Measurements from ENCODE around the gene EFNB2.

The EFNB2 gene

GRCh38 chr13:106503730-106504453 lies 31.6 kb downstream of the EFNB2 start:
- no peaks in the 10 kb centered on the region; the same call in 1 of the 2 replicates for H3K79me2 ChIP-seq (ENCODE audit: control insufficient read depth, low read length)
- no peaks in the 10 kb centered on the region for H3K36me3 ChIP-seq (ENCODE audit: control insufficient read depth, low read length)
- H3K9me2 ChIP-seq (replicated peaks; ENCODE audit: control insufficient read depth, low read length), result no peaks in the 10 kb centered on the region
- H3K27me3 ChIP-seq (ENCODE audit: control insufficient read depth, low read length), result no peaks in the 10 kb centered on the region
- H3K27ac ChIP-seq (ENCODE audit: low read depth, low read length), result no peak overlapping the region
- H3K9me3 ChIP-seq (ENCODE audit: control insufficient read depth, insufficient read depth, low read length), result no peaks in the 10 kb centered on the region
- peaks cover 19% of the 10 kb centered on the region for H3F3A ChIP-seq (ENCODE audit: control insufficient read depth, insufficient read depth)
- H3K4me2 ChIP-seq (ENCODE audit: low read length), result no peak overlapping the region
- no peak overlapping the region for H3K4me3 ChIP-seq (ENCODE audit: low read length)
- no peak for TF ChIP-seq EZH2phosphoT487 (IDR thresholded peaks at IDR 0.05; ENCODE audit: borderline replicate concordance, low read length)
- TF ChIP-seq CTCF (IDR thresholded peaks at IDR 0.05; ENCODE audit: low read depth, low read length, poor library complexity, severe bottlenecking), result no peak
- no peaks in the 10 kb centered on the region for H4K20me1 ChIP-seq (ENCODE audit: control insufficient read depth, insufficient read depth, low read depth, low read length)
- H3K4me1 ChIP-seq (ENCODE audit: control insufficient read depth, low read length), result peaks cover 35% of the 10 kb centered on the region

- H3K27me3 ChIP-seq (ENCODE audit: control insufficient read depth, low read length), result no peaks in the 10 kb centered on the region
- H3K4me1 ChIP-seq (ENCODE audit: control insufficient read depth, low read length), result peaks cover 35% of the 10 kb centered on the region
- TF ChIP-seq EZH2phosphoT487 (IDR thresholded peaks at IDR 0.05; ENCODE audit: borderline replicate concordance, low read length) (no peak), CTCF (IDR thresholded peaks at IDR 0.05; ENCODE audit: low read depth, low read length, poor library complexity, severe bottlenecking) (no peak)
- H4K20me1 ChIP-seq (ENCODE audit: control insufficient read depth, insufficient read depth, low read depth, low read length), result no peaks in the 10 kb centered on the region
- no peak overlapping the region for H3K4me2 ChIP-seq (ENCODE audit: low read length)
- no peaks in the 10 kb centered on the region for H3K36me3 ChIP-seq (ENCODE audit: control insufficient read depth, low read length)
- peaks cover 25% of the 10 kb centered on the region for H3F3A ChIP-seq (ENCODE audit: control insufficient read depth, insufficient read depth)
- no peaks in the 10 kb centered on the region for H3K9me3 ChIP-seq (ENCODE audit: control insufficient read depth, insufficient read depth, low read length)
- H3K79me2 ChIP-seq (ENCODE audit: control insufficient read depth, low read length), result no peaks in the 10 kb centered on the region; the same call in 1 of the 2 replicates
- H3K9me2 ChIP-seq (replicated peaks; ENCODE audit: control insufficient read depth, low read length), result no peaks in the 10 kb centered on the region
- no peak overlapping the region for H3K4me3 ChIP-seq (ENCODE audit: low read length)
- no peak overlapping the region for H3K27ac ChIP-seq (ENCODE audit: low read depth, low read length)
These were observed 32.2 kb downstream of the EFNB2 start for GRCh38 chr13:106503272-106503671.

GRCh38 chr13:106500445-106500844 lies 35.0 kb downstream of the EFNB2 start:
- Histone ChIP-seq H3K36me3 (ENCODE audit: control insufficient read depth, low read length) (no peaks in the 10 kb centered on the region), H3K4me3 (ENCODE audit: low read length) (peak overlapping the region; percentile 65), H3F3A (ENCODE audit: control insufficient read depth, insufficient read depth) (peaks cover 29% of the 10 kb centered on the region), H3K27me3 (ENCODE audit: control insufficient read depth, low read length) (no peaks in the 10 kb centered on the region), H3K4me2 (ENCODE audit: low read length) (peak overlapping the region; percentile 95), H3K9me3 (ENCODE audit: control insufficient read depth, insufficient read depth, low read length) (no peaks in the 10 kb centered on the region), H3K4me1 (ENCODE audit: control insufficient read depth, low read length) (peaks cover 57% of the 10 kb centered on the region), H3K79me2 (ENCODE audit: control insufficient read depth, low read length) (no peaks in the 10 kb centered on the region; the same call in 1 of the 2 replicates), H4K20me1 (ENCODE audit: control insufficient read depth, insufficient read depth, low read depth, low read length) (no peaks in the 10 kb centered on the region), H3K27ac (ENCODE audit: low read depth, low read length) (peak overlapping the region; percentile 96), H3K9me2 (replicated peaks; ENCODE audit: control insufficient read depth, low read length) (no peaks in the 10 kb centered on the region)
- no peak for TF ChIP-seq EZH2phosphoT487 (IDR thresholded peaks at IDR 0.05; ENCODE audit: borderline replicate concordance, low read length)

GRCh38 chr13:106499896-106500295 lies 35.6 kb downstream of the EFNB2 start:
- TF ChIP-seq EZH2phosphoT487 (IDR thresholded peaks at IDR 0.05; ENCODE audit: borderline replicate concordance, low read length) (no peak), CTCF (IDR thresholded peaks at IDR 0.05; ENCODE audit: low read depth, low read length, poor library complexity, severe bottlenecking) (no peak)
- H3K9me3 ChIP-seq (ENCODE audit: control insufficient read depth, insufficient read depth, low read length), result no peaks in the 10 kb centered on the region
- peak overlapping the region; percentile 96 for H3K27ac ChIP-seq (ENCODE audit: low read depth, low read length)
- H3K27me3 ChIP-seq (ENCODE audit: control insufficient read depth, low read length), result no peaks in the 10 kb centered on the region
- peak overlapping the region; percentile 95 for H3K4me2 ChIP-seq (ENCODE audit: low read length)
- H3K36me3 ChIP-seq (ENCODE audit: control insufficient read depth, low read length), result no peaks in the 10 kb centered on the region
- H4K20me1 ChIP-seq (ENCODE audit: control insufficient read depth, insufficient read depth, low read depth, low read length), result no peaks in the 10 kb centered on the region
- H3K4me1 ChIP-seq (ENCODE audit: control insufficient read depth, low read length), result peaks cover 62% of the 10 kb centered on the region
- H3K4me3 ChIP-seq (ENCODE audit: low read length), result peak overlapping the region; percentile 65
- peaks cover 29% of the 10 kb centered on the region for H3F3A ChIP-seq (ENCODE audit: control insufficient read depth, insufficient read depth)
- H3K79me2 ChIP-seq (ENCODE audit: control insufficient read depth, low read length), result no peaks in the 10 kb centered on the region; the same call in 1 of the 2 replicates
- no peaks in the 10 kb centered on the region for H3K9me2 ChIP-seq (replicated peaks; ENCODE audit: control insufficient read depth, low read length)
